Cortex of kidney (tissue), 1 donor: ENCODE results near the gene KCNAB1.
"Not testable (repeated sequence)": the region's sequence is repeated elsewhere in the genome, so short reads cannot be mapped to it uniquely, and the experiment has no call there.

Experiments used
- DNase-seq: peaks from one replicate; lab custom pipeline; 2025; lab: John Stamatoyannopoulos, UW

The KCNAB1 gene

GRCh38 chr3:156542101-156543042, 422.0 kb downstream of the KCNAB1 start:
- DNase-seq: no peak

DNA sequence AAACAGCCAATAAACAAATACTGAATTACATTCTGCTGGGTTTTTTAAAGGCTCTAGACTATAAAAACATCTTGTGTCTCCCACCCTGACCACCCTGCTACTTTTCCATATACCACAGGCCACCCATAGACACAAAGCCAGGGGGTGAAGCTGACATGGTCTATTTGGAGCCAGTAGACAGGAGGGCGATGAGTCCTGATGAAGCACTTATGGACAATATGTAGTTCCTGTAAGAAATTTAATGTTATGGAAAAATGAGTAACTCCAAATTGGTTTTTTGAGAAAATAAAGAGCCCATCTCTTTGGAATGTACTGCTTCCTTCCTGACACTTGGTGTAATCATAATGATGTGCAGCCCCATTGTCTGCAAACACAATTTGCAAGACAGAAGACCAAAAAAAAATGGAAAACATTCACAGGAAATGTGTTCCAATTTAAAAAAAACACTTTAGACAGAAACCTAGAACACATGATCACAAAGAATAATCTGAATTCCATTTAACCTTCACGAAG, 422.7 kb downstream of the KCNAB1 start:
- DNase-seq: no peak

DNA sequence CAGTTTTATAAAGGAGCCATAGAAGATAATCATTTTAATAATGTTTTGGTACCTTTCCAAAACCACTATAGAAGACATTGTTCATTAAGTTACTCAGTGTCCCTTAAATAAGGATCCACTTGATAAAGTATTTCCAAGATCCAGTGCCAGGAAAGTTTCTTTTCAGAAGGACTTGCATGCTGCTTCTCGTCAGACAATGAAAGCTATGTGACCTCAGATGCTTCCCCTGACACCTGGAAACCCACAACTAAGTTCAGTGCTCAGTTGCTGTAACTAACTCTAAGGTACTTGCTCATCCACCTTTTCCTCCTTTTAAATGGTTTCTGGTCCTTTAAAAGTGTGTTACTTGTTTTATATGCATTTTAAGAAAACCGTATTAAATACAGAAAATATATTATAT, 427.3 kb downstream of the KCNAB1 start:
- no peak for DNase-seq

DNA sequence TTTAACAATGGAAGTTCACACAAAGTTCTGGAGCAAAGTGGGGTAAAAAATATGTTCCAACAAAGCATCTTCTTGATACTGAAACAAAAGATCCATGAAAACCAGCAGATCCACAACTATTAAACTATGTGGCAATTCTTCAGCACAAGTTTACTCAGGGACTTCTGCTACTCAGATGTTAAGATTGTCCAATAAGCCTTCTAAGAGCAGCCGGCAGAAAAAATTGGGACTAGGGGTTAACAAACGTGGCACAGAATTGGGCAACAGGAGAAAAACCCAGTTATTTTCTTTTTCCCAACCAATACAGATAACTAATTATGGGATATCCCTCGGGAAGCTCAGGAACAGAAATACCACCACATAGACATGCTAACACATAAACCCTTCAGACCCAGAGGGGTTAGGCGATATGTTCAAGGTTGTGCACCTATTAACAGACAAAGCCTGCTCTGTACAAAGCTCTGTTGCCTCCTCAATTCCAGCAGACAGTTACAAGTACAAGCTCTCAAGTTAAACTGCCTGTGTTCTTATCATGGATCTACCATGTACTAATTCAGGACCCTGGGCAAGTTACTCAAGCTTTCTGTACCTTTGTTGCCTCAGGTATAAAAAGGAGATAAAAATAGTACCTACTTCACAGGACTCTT, 427.8 kb downstream of the KCNAB1 start:
- DNase-seq: no peak

DNA sequence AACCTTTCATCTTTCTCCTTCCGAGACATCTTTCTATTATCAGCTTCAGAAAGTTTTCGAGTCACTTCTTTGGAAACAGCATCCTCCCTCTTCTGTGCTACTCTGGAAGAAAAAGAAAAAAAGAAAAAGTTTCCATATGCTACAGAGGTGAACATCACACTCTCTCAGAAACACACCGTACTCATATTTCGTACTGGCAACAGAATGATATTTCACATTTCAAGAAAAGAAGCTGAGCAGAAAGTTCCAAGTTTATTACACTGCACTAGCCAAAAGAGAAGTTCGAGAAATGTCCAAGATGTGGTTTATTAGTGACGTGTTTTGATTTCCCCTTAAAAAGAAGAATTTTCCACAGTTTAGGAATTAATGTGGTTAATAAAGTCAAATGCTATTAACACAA, 428.5 kb downstream of the KCNAB1 start:
- DNase-seq: no peak

GRCh38 chr3:156551261-156551660, 430.9 kb downstream of the KCNAB1 start:
- DNase-seq: no peak

DNA sequence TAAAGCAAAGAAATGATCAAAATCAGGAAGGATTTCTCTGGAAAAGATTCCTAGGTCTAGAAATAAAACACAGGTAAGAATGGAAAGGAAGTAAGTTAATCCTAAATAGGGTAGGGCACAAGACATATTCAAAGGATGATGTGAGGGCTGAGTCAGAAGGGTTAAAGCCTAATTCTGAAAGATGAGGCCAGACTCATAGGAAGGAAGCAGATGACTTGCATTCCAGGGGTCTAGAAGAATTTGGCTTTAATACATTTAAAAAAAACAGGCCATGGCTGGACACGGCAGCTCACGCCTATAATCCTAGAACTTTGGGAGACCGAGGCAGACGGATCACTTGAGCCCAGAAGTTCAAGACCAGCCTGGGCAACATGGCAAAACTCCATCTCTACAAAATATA, 431.4 kb downstream of the KCNAB1 start:
- no peak for DNase-seq

DNA sequence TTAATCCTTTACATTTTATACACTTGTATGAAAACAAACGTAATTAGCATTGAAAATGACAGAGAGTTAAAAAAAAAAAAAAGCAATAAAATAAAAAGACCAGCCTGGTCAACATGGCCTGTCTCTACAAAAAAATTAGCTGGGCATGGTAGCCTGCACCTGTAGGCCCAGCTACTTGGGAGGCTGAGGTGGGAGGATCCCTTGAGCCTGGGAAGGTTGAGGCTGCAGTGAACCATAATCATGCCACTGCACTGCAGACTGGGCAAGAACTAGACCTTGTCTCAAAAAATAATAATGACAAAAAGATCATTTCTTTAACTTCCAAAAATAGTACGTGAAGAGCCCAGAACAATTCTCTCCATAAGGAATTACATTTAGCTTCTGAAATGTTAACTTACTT, 432.6 kb downstream of the KCNAB1 start:
- DNase-seq: no peak

DNA sequence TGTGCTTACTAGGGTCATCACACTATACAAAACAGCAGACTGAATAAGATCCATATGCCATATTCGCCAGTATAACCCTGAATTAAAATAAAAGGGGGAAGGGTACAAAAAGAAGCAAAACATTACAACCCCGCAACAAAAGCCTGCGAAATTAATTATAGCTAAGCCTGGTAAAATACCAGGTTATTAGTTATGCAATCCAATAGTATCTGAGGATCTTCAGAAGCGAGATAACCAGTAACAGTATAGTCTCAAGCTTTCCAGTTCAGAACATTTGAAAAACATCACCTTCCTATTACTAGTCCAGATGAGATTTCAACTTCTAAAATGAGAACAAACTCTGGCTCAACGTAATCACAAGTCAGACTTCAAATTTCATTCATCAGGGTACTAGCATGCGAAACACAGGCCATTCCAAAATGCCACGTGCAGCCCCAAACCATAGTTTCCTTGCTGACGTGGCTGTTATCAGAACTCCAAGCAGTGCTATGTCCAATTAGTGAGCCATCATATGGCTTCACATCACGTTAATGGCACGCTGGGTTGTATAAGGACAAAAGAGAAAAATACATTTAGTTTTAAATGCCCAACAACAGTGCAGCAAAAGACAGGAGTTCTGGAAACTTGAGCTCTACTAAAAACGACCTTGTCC, 433.5 kb downstream of the KCNAB1 start:
- DNase-seq: no peak

DNA sequence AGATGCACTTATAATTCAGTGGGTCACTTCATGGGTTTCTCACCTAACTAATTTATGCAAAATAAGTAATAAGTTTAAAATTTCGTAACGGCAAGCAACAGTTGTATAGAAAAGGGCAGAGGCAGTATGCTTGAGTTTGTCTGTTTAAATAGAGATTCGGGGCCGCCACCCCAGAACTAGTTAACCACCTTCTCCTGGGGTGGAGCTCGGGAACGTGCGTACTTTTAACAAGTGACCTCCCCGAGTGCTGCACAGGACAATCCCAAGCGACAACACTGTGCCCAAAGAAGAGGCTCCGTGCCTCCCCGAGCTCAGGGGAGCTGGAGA, 434.1 kb downstream of the KCNAB1 start:
- DNase-seq: no peak

GRCh38 chr3:156554842-156555687, 434.7 kb downstream of the KCNAB1 start, which contains the start of gene SSR3:
Gene SSR3, minus strand, starts transcription at chr3:156555117. Its CDS starts 28 bp downstream, at chr3:156555089.
- DNase-seq: peak; percentile 51

- no peak for DNase-seq
Observed at GRCh38 chr3:156558389-156558788, 438.0 kb downstream of the KCNAB1 start.

- DNase-seq: no peak
Observed at GRCh38 chr3:156559321-156559720, 438.9 kb downstream of the KCNAB1 start.

GRCh38 chr3:156561533-156561932, 441.2 kb downstream of the KCNAB1 start:
- no peak for DNase-seq

DNA sequence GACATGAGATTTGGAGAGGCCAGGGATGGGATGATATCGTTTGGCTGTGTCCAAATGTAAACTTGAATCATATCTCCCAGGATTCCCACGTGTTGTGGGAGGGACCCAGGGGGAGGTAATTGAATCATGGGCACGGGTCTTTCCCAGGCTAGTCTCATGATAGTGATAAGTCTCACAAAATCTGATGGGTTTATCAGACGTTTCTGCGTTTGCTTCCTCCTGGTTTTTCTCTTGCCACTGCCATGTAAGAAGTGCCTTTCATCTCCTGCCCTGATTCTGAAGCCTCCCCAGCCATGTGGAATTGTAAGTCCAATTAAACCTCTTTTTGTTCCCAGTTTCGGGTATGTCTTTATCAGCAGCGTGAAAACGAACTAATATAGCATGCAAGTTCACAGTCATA, 442.1 kb downstream of the KCNAB1 start:
- DNase-seq: not testable (repeated sequence)

DNA sequence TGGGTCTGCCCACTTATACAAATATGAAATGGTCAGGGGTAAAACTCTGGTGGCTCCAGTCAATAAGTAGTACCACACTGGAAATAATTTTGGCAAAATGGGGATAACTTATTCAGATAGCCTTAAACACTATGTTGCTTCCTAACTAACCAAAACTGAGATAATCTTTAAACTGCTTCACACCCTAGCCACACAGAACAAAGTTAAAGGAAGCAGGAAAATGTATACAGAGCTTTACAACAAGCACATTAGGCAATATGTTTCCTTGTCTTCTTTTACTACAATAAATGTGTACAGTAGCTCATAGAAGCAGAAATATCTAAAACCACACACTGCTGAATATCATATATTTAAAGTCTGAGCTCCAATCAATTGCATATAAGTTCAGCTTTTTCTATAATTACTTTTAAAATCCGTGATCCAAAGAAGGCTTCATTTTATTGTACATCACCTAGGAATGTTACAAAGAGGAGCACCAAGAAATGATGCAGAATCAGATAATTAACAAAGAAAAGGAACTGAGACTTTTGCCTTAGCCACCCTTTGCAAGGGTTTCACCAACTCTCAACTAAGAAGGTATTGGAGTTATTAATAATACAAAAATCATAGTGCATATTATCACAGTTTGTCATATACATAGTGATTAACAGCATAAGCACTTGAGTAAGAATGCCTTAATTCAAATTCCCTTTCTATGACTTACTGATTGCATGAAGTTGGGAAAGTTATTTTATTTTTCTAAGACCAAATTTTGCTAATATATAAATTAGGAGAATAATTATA, 443.7 kb downstream of the KCNAB1 start:
- DNase-seq: no peak

DNA sequence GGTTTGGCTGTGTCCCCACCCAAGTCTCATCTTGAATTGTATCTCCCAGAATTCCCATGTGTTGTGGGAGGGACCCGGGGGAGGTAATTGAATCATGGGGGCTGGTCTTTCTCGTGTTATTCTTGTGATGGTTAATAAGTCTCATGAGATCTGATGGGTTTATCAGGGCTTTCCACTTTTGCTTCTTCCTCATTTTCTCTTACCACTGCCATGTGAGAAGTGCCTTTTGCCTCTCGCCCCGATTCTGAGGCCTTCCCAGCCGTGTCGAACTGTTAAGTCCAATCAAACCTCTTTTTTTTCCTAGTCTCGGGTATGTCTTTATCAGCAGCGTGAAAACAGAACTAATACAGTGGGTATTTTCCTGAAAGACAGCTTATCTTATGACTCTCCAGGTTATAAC, 448.6 kb downstream of the KCNAB1 start:
- not testable (repeated sequence) for DNase-seq

- DNase-seq: not testable (repeated sequence)
Observed at GRCh38 chr3:156569881-156570280, 449.5 kb downstream of the KCNAB1 start.

DNA sequence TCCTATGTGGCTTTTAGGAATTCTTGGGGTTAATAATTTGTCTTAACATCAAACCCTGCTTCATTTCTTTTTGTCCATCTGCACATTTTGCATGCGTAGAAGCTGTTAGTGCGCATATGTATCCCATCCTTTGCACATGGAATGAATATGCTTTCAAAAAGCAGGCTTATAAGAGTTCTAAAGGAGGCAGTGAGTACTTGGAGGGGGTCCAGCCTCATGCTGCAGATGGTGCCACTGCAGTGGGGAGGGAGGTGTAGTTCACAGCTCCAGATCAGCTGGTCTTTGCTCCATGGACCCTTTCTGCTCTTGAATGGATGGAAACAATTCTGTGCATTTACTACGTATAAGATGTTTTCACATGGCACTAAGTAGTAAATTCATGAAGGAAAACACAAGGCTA, 455.3 kb downstream of the KCNAB1 start:
- no peak for DNase-seq

- DNase-seq: no peak
Observed at GRCh38 chr3:156576051-156576450, 455.7 kb downstream of the KCNAB1 start.
